Activated naive CD4-positive, alpha-beta T cell treated with anti-CD3 and anti-CD28 coated beads for 36 hours (primary cell): Measurements from ENCODE around the gene ITCH. TPM values are rescaled to one million over a fixed set of nuclear protein-coding genes. Genes with fewer than 3 reads are reported as not detected.
"Not testable (repeated sequence)": the region's sequence is repeated elsewhere in the genome, so short reads cannot be mapped to it uniquely, and the experiment has no call there.

ENCODE experiments used
- CTCF ChIA-PET: fragments of 350-600 bp; sonication (Branson Sonifier 250); formaldehyde crosslinking; loops from one replicate; lab custom pipeline; 2021; ENCODE audit warnings: antibody characterized with exemption; lab: Charles Lee
- DNase-seq: peaks from one replicate; pipeline ENCODE4 v3.0.0-alpha.2; 2020
- H3K27ac Mint-ChIP-seq: one replicate; pipeline ENCODE4 v1.8.0; 2021; ENCODE audit warnings: mild to moderate bottlenecking, mixed read lengths
- H3K27me3 Mint-ChIP-seq: one replicate; pipeline ENCODE4 v1.8.0; 2021; ENCODE audit warnings: low read depth, mixed read lengths
- H3K36me3 Mint-ChIP-seq: one replicate; pipeline ENCODE4 v1.8.0; 2021; ENCODE audit warnings: low read depth, mixed read lengths
- H3K4me1 Mint-ChIP-seq: one replicate; pipeline ENCODE4 v1.8.0; 2021; ENCODE audit warnings: low read depth, mixed read lengths
- H3K4me3 Mint-ChIP-seq: one replicate; pipeline ENCODE4 v1.8.0; 2021; ENCODE audit warnings: mild to moderate bottlenecking, moderate library complexity, mixed read lengths
- H3K9me3 Mint-ChIP-seq: one replicate; pipeline ENCODE4 v1.8.0; 2021; ENCODE audit warnings: mixed read lengths
- intact Hi-C: fragments of 100-400 bp; cut with micrococcal nuclease; formaldehyde crosslinking; loops from one replicate; pipeline ENCODE4 v1.15.1; 2023
- total RNA-seq, 2 experiments: library from RNA; stranded (reverse); gene quantifications; one replicate each; pipeline ENCODE4 v1.2.3, GENCODE V29; 2021

ITCH gene
- total RNA-seq, 2 experiments from 2014 or later = 35.3 to 40.0 TPM

- not testable (repeated sequence) for H3K27me3 Mint-ChIP-seq, H3K4me3 Mint-ChIP-seq, DNase-seq, H3K27ac Mint-ChIP-seq, H3K9me3 Mint-ChIP-seq, H3K36me3 Mint-ChIP-seq
- CTCF ChIA-PET = interaction anchor here (1.5 to 6.2 kb wide), 3 partner anchors 19 to 207 kb away, joined by 5 to 82 read pairs (median 48); no protein-coding TSS in a partner anchor
- intact Hi-C loops = loop anchor here (5.0 to 10.0 kb wide), 2 partner anchors 357 to 405 kb away; partner anchors contain the start of genes ACSS2 and EIF2S2
- peaks cover 48% of the 10 kb centered on the region for H3K4me1 Mint-ChIP-seq
Observed at GRCh38 chr20:34519841-34520240, 156.8 kb downstream of the ITCH start.

GRCh38 chr20:34522969-34523871 is 160.1 kb downstream of the ITCH start:
- intact Hi-C loops = loop anchor here (1.0 to 2.0 kb wide), 2 partner anchors 211 to 332 kb away; no protein-coding TSS in a partner anchor
- Mint-ChIP-seq H3K4me3 (no peak overlapping the region), H3K9me3 (no peaks in the 10 kb centered on the region), H3K27ac (no peak overlapping the region), H3K27me3 (no peaks in the 10 kb centered on the region), H3K36me3 (peaks cover 11% of the 10 kb centered on the region), H3K4me1 (peaks cover 42% of the 10 kb centered on the region)
- CTCF ChIA-PET = interaction anchor here (0.6 to 6.2 kb wide), 12 partner anchors 8 to 499 kb away, joined by 3 to 82 read pairs (median 4); no protein-coding TSS in a partner anchor
- peak; percentile 74 for DNase-seq

DNA sequence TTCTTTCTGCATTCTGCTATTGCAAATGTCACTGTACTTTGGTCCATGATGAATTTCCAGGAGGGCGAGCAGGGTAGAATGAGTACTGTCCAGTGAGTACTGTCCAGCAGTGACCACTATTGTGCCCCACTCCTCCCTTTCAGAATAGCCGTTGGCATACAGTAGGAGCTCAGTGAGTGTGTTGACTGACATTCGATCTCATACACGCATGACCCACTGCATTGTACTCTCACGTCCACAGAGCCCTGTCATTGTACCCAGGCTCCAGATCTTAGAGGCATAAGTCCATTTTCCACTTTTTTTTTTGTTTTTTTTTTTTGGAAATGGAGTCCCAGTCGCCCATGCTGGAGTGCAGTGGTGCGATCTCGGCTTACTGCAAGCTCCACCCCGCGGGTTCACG is 161.4 kb downstream of the ITCH start:
- peaks cover 14% of the 10 kb centered on the region for H3K36me3 Mint-ChIP-seq
- peaks cover 35% of the 10 kb centered on the region for H3K4me1 Mint-ChIP-seq
- DNase-seq = no peak
- H3K4me3 Mint-ChIP-seq = no peak overlapping the region
- no peaks in the 10 kb centered on the region for H3K27me3 Mint-ChIP-seq
- CTCF ChIA-PET = interaction anchor here (0.9 to 6.2 kb wide), 2 partner anchors 14 to 212 kb away, joined by 3 to 82 read pairs; no protein-coding TSS in a partner anchor
- no peaks in the 10 kb centered on the region for H3K9me3 Mint-ChIP-seq
- H3K27ac Mint-ChIP-seq = no peak overlapping the region
- intact Hi-C loops = no loop called here

DNA sequence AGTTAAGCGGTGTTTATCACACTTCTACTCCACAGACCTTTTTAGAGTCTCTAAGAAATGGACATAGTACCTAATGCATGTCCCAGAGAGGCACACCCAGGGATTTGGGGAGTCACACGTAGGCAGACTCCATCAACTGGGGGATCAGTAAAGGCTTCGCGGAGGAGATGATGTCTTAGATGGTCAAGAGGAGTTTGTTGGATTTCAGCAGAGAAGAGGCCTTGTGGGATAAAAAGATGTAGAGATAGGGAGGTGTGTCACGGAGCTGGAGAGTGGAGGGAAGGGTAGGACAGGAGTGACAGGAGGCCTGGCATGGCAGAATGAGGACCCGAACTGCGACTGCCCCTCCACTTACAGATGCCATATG is 162.3 kb downstream of the ITCH start:
- Mint-ChIP-seq H3K36me3 (peaks cover 12% of the 10 kb centered on the region), H3K27ac (no peak overlapping the region), H3K27me3 (no peaks in the 10 kb centered on the region), H3K9me3 (no peaks in the 10 kb centered on the region), H3K4me3 (no peak overlapping the region), H3K4me1 (peaks cover 29% of the 10 kb centered on the region)
- CTCF ChIA-PET = interaction anchor here (6.2 kb wide), 1 partner anchor 213 kb away, joined by 82 read pairs; no protein-coding TSS in a partner anchor
- intact Hi-C loops = no loop called here
- no peak for DNase-seq

GRCh38 chr20:34525709-34526416 is 162.8 kb downstream of the ITCH start:
- Mint-ChIP-seq H3K27me3 (no peaks in the 10 kb centered on the region), H3K27ac (no peak overlapping the region)
- CTCF ChIA-PET = interaction anchor here (6.2 kb wide), 1 partner anchor 213 kb away, joined by 82 read pairs; no protein-coding TSS in a partner anchor

DNA sequence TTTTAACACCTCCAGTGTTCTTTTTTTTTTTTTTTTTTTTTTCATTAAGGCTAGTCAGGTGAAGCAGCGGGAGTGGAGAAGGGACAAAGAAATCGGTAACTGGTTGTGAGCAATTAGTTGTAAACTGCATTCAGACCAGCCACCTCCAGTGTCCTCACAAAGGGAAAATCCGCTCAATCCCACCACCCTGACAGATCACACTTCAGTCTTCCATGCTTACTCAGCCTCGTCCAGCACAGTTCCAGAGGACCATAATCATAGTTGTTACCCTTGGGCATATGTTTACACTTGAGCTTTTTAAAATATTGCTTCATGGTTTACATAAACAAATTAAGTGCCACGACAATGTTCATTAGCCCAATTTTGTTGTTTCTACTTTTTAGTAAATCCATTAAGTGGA is 163.4 kb downstream of the ITCH start:
- Mint-ChIP-seq H3K27ac (no peak overlapping the region), H3K36me3 (peaks cover 12% of the 10 kb centered on the region), H3K4me1 (peaks cover 25% of the 10 kb centered on the region), H3K9me3 (no peaks in the 10 kb centered on the region), H3K4me3 (no peak overlapping the region), H3K27me3 (no peaks in the 10 kb centered on the region)
- intact Hi-C loops = no loop called here
- DNase-seq = no peak
- CTCF ChIA-PET = interaction anchor here (1.3 to 1.5 kb wide), 3 partner anchors 12 to 214 kb away, joined by 3 to 8 read pairs (median 6); no protein-coding TSS in a partner anchor

More at GRCh38 chr20:34525709-34526416, 162.8 kb downstream of the ITCH start:
- no peak overlapping the region for H3K4me3 Mint-ChIP-seq
- no peaks in the 10 kb centered on the region for H3K9me3 Mint-ChIP-seq
- peaks cover 28% of the 10 kb centered on the region for H3K4me1 Mint-ChIP-seq
- H3K36me3 Mint-ChIP-seq = peaks cover 12% of the 10 kb centered on the region
- DNase-seq = no peak
- intact Hi-C loops = no loop called here

DNA sequence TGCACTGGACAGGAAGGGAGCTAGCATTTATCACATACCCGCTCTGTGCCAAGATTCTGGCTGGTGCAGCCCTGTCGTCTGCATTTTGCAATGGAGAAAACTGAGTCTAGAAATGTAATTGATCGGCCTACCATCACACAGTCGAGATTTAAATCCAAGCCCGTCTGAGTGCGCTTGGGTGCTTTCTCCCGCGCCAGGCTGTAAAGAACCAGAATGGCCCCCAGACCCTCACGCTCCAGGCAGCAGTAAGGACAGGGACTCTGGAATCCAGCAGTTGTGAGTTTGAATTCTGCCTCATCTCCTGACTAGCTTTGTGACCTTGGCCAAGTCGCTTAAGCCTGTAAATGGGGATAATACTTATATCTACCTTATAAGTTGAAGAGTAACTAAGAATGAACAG is 163.9 kb downstream of the ITCH start:
- H3K36me3 Mint-ChIP-seq = peaks cover 12% of the 10 kb centered on the region
- CTCF ChIA-PET = interaction anchor here (1.3 to 1.5 kb wide), 3 partner anchors 11 to 214 kb away, joined by 3 to 8 read pairs (median 6); no protein-coding TSS in a partner anchor
- DNase-seq = no peak
- peaks cover 21% of the 10 kb centered on the region for H3K4me1 Mint-ChIP-seq
- H3K9me3 Mint-ChIP-seq = no peaks in the 10 kb centered on the region
- H3K27me3 Mint-ChIP-seq = no peaks in the 10 kb centered on the region
- intact Hi-C loops = no loop called here
- no peak overlapping the region for H3K27ac Mint-ChIP-seq
- no peak overlapping the region for H3K4me3 Mint-ChIP-seq

- Mint-ChIP-seq H3K4me1 (peaks cover 6% of the 10 kb centered on the region), H3K36me3 (peaks cover 12% of the 10 kb centered on the region), H3K4me3 (no peak overlapping the region), H3K9me3 (no peaks in the 10 kb centered on the region), H3K27me3 (no peaks in the 10 kb centered on the region), H3K27ac (no peak overlapping the region)
- intact Hi-C loops = no loop called here
- CTCF ChIA-PET = interaction anchor here (0.5 to 0.7 kb wide), 2 partner anchors 107 to 195 kb away, joined by 3 to 4 read pairs; no protein-coding TSS in a partner anchor
- DNase-seq = no peak
Observed at GRCh38 chr20:34528921-34529297, 165.8 kb downstream of the ITCH start.

DNA sequence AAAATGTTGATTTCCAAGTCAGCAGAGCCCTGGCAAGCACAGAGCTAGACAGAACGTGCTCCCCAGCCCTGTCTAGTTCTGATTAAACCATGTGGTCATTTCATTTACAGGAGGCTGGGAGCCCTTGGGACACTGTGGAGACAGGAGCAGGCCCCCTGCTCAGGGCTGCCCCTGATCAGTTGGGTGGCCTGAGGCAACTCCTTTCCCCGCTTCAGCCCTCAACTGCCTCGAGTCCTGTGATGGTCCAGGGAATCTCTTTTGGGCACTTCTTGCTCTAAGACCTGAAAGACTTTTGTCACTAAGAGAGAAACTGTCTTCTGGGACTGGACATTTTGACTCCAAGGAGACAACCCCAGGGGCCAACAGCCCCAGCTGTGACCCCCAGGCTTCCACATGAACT is 166.7 kb downstream of the ITCH start:
- CTCF ChIA-PET = interaction anchor here (0.7 to 3.4 kb wide), 4 partner anchors 10 to 217 kb away, joined by 3 to 13 read pairs (median 3); no protein-coding TSS in a partner anchor
- peaks cover 15% of the 10 kb centered on the region for H3K36me3 Mint-ChIP-seq
- H3K27me3 Mint-ChIP-seq = no peaks in the 10 kb centered on the region
- no peak for DNase-seq
- H3K4me3 Mint-ChIP-seq = no peak overlapping the region
- no peak overlapping the region for H3K27ac Mint-ChIP-seq
- no peaks in the 10 kb centered on the region for H3K9me3 Mint-ChIP-seq
- H3K4me1 Mint-ChIP-seq = peaks cover 3% of the 10 kb centered on the region
- intact Hi-C loops = no loop called here

DNA sequence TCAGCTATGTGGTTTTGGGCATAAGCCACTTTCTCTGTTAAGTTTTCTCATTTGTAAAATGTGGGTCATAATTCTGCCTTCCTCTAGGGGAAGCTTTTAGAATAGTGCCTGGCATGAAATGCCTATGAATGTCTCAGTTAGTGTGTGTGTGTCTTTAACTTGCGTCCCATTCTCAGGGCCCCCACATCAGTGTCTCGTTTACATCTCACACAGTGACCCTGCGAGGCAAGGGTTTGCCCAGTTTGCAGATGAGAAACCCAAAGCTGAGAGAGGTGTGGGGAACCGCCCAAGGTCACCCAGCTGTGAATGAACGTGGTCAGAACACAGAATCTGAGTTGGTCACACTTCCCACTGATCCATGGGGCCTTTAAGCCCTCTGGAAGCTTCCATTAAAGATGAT is 167.3 kb downstream of the ITCH start:
- peaks cover 3% of the 10 kb centered on the region for H3K4me1 Mint-ChIP-seq
- no peaks in the 10 kb centered on the region for H3K9me3 Mint-ChIP-seq
- intact Hi-C loops = no loop called here
- DNase-seq = no peak
- no peak overlapping the region for H3K27ac Mint-ChIP-seq
- H3K4me3 Mint-ChIP-seq = no peak overlapping the region
- peaks cover 18% of the 10 kb centered on the region for H3K36me3 Mint-ChIP-seq
- H3K27me3 Mint-ChIP-seq = no peaks in the 10 kb centered on the region
- CTCF ChIA-PET = interaction anchor here (0.6 to 3.4 kb wide), 4 partner anchors 9 to 218 kb away, joined by 3 to 13 read pairs (median 3); no protein-coding TSS in a partner anchor

GRCh38 chr20:34531608-34532265 is 168.7 kb downstream of the ITCH start:
- no peak overlapping the region for H3K27ac Mint-ChIP-seq
- CTCF ChIA-PET = interaction anchor here (0.5 to 3.4 kb wide), 3 partner anchors 9 to 655 kb away, joined by 6 to 13 read pairs (median 8); no protein-coding TSS in a partner anchor
- H3K4me3 Mint-ChIP-seq = no peak overlapping the region
- DNase-seq = no peak
- H3K9me3 Mint-ChIP-seq = no peaks in the 10 kb centered on the region
- intact Hi-C loops = no loop called here
- H3K27me3 Mint-ChIP-seq = no peaks in the 10 kb centered on the region
- peaks cover 17% of the 10 kb centered on the region for H3K36me3 Mint-ChIP-seq
- H3K4me1 Mint-ChIP-seq = no peaks in the 10 kb centered on the region
